SH-SY5Y (cell line): Measurements from ENCODE around the gene CLIC5.

ENCODE experiments used
- GATA2 ChIP-seq: IDR thresholded peaks from 2 replicates; pipeline ENCODE4 v1.6.1; 2011; ENCODE audit warnings: mild to moderate bottlenecking, low read depth, low read length
- GATA3 ChIP-seq: IDR thresholded peaks from 2 replicates; pipeline ENCODE4 v1.6.1; 2011; ENCODE audit warnings: low read depth, mild to moderate bottlenecking, low read length, moderate library complexity

GRCh38 chr6:45946352-45946751, 69.3 kb downstream of the CLIC5 start:
- TF ChIP-seq GATA3, result no peak
- no peak for TF ChIP-seq GATA2
